Measurements from ENCODE around the gene IGF2BP2. TPM values are rescaled to one million over a fixed set of nuclear protein-coding genes. Genes with fewer than 3 reads are reported as not detected.

The IGF2BP2 gene
- total RNA-seq, 1 donor from 2014 or later = 118 TPM

DNA sequence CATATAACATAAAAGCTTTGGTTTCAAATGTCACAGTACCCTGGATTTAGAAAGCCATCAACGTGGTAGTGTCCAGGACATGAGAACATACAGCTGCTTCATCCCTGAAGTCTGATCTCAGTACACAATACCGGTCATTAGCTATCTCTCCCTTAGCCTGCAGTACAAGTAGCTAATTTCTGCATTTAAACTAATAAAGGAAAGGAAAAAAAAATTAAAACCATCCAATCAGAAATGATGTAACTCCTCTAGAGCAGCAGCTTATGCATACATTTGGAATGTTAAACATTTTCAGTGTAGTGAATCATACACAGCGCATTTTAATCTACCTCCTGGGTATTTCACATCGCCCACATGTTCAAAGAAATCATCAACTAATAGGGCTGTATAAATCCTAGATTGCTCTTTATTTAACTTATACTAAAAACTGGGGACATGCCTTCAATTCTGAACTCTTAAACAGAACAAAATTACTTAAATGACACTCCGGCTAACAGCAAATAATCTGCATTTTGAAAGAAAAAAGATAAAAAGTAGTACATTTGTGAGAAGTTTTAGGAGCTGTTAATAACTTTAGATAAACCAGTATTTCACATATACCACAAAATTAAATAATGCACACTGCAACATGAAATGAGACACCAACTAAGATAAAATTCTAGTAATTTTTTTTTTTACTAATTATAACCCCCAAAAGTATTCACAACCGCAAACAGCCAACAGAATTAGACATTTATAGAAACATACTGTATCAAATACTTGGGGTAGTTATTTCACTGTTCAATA is 3.7 kb downstream of the IGF2BP2 start:
- no peak overlapping the region for H3K27ac Mint-ChIP-seq (ENCODE audit: unreplicated experiment)
- H3K36me3 Mint-ChIP-seq (ENCODE audit: unreplicated experiment) = no peaks in the 10 kb centered on the region
- H3K27me3 Mint-ChIP-seq (ENCODE audit: unreplicated experiment) = peaks cover 7% of the 10 kb centered on the region
- H3K9me3 Mint-ChIP-seq (ENCODE audit: unreplicated experiment) = peaks cover 4% of the 10 kb centered on the region
- peak overlapping the region; percentile 72 for H3K4me3 Mint-ChIP-seq (ENCODE audit: unreplicated experiment)
- DNase-seq = no peak
- TF ChIP-seq, protein P1, sequence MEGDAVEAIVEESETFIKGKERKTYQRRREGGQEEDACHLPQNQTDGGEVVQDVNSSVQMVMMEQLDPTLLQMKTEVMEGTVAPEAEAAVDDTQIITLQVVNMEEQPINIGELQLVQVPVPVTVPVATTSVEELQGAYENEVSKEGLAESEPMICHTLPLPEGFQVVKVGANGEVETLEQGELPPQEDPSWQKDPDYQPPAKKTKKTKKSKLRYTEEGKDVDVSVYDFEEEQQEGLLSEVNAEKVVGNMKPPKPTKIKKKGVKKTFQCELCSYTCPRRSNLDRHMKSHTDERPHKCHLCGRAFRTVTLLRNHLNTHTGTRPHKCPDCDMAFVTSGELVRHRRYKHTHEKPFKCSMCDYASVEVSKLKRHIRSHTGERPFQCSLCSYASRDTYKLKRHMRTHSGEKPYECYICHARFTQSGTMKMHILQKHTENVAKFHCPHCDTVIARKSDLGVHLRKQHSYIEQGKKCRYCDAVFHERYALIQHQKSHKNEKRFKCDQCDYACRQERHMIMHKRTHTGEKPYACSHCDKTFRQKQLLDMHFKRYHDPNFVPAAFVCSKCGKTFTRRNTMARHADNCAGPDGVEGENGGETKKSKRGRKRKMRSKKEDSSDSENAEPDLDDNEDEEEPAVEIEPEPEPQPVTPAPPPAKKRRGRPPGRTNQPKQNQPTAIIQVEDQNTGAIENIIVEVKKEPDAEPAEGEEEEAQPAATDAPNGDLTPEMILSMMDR (IDR thresholded peaks at IDR 0.05; ENCODE audit: partially characterized antibody, unreplicated experiment) = no peak
- peaks cover 19% of the 10 kb centered on the region for H3K4me1 Mint-ChIP-seq (ENCODE audit: low read depth, unreplicated experiment)

DNA sequence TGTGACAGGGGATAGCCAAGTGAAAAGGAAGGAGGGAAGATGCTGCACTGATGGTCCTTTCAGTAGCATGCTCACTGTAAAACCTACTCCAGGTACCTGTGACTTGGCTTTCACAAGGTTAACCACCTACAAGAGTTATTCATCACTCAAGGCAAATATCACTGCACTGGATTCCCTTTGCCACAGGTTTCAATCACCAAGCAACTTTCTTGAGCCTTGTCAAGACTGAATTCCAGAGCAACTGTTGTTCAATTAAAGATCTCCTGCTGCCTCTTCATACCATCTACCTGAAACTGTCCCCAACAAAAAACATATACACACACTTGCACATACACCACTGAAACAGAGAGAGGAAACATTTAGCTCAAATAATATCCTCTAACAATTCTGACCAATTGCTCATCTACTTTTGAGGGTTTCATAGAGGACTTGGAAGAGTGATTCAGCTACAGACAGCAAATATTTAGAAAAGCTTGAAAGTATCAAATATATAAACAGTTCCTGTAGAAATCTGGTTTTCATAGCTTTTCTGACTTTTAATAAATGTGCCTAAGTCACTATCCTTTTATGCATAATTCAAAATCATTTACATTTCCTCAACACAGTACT is 6.5 kb downstream of the IGF2BP2 start:
- Mint-ChIP-seq H3K4me1 (ENCODE audit: low read depth, unreplicated experiment) (peaks cover 33% of the 10 kb centered on the region), H3K27ac (ENCODE audit: unreplicated experiment) (no peak overlapping the region), H3K4me3 (ENCODE audit: unreplicated experiment) (no peak overlapping the region), H3K36me3 (ENCODE audit: unreplicated experiment) (no peaks in the 10 kb centered on the region), H3K27me3 (ENCODE audit: unreplicated experiment) (peaks cover 3% of the 10 kb centered on the region), H3K9me3 (ENCODE audit: unreplicated experiment) (peaks cover 5% of the 10 kb centered on the region)
- DNase-seq = no peak
- TF ChIP-seq, protein P1 (IDR thresholded peaks at IDR 0.05; ENCODE audit: partially characterized antibody, unreplicated experiment) = no peak

DNA sequence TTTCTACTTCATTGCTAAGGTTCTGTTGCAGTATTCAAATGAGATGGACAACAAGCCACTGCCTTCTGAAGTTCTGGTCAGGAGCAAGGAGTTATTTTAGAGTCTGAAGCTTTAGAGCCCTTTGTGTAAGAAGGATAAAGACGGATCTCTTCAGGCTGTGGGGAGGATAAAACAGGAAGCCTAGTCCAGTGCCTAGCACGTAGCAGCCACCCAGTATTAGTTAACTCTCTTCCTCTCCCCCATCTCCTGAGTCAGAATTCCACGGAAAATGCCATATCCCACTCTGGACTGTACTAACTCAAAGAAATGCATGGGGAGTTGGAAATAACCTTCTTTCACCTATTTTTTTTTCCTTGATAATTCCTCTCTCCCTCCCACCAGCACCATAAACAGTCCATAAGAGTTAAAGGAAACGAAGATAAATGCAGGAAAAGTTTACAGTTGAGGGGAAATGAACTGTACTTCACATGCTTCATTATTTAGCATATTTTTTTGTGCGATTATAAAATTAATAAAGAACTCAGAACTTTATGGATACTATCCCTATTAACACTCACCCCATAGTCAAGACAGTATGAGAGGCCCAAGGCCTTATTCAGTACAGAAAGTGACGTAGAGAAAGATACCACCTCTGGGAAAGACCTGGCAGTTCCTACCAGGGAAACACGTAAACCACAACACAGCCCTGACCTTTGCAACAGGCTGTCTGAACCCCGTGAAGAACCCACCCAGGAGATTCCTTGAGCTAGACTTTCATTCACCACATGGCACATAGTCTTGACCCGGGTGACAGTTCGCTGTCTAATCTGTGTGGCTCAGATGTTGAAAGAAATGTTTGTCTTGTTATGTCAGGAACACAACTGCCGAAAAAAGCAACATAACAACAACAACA is 9.2 kb downstream of the IGF2BP2 start:
- no peaks in the 10 kb centered on the region for H3K27me3 Mint-ChIP-seq (ENCODE audit: unreplicated experiment)
- H3K27ac Mint-ChIP-seq (ENCODE audit: unreplicated experiment) = no peak overlapping the region
- TF ChIP-seq, protein P1 (IDR thresholded peaks at IDR 0.05; ENCODE audit: partially characterized antibody, unreplicated experiment) = no peak
- H3K4me1 Mint-ChIP-seq (ENCODE audit: low read depth, unreplicated experiment) = peaks cover 31% of the 10 kb centered on the region
- no peaks in the 10 kb centered on the region for H3K36me3 Mint-ChIP-seq (ENCODE audit: unreplicated experiment)
- no peak for DNase-seq
- no peak overlapping the region for H3K4me3 Mint-ChIP-seq (ENCODE audit: unreplicated experiment)
- H3K9me3 Mint-ChIP-seq (ENCODE audit: unreplicated experiment) = peaks cover 3% of the 10 kb centered on the region

DNA sequence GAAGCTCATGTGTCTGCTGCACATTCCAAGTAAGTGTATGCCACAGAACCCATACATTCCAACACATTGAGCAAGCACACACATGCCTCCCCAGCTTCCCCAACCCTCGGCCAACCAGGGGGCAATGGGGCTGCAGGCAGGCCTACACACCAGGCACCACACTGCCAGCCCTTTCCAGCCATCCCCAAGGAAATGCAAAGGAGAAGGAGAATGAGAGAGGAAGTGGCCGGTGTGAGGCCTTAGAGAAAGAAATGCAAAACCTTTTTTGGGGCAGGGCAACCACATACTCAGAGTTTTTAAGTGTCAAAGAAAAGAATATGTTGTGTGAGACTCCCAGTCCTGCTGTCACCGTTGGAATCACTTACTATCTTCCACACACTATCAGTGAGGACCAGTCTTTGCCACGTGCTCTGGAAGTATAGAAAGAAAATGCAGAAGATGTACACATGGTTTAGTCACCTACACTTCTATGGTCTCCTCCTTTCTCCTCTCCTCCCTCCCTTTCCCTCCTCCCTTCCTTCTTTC is 11.1 kb downstream of the IGF2BP2 start:
- Mint-ChIP-seq H3K4me3 (ENCODE audit: unreplicated experiment) (no peak overlapping the region), H3K27me3 (ENCODE audit: unreplicated experiment) (no peaks in the 10 kb centered on the region)
- no peak for DNase-seq

More for the DNA sequence above, 11.1 kb downstream of the IGF2BP2 start:
- no peaks in the 10 kb centered on the region for H3K36me3 Mint-ChIP-seq (ENCODE audit: unreplicated experiment)
- peaks cover 26% of the 10 kb centered on the region for H3K4me1 Mint-ChIP-seq (ENCODE audit: low read depth, unreplicated experiment)
- H3K27ac Mint-ChIP-seq (ENCODE audit: unreplicated experiment) = no peak overlapping the region
- peaks cover 3% of the 10 kb centered on the region for H3K9me3 Mint-ChIP-seq (ENCODE audit: unreplicated experiment)
- TF ChIP-seq, protein P1 (IDR thresholded peaks at IDR 0.05; ENCODE audit: partially characterized antibody, unreplicated experiment) = no peak
